Mesodermal cell (in vitro differentiated cells): ENCODE measurements around the gene SLC41A3.
"Not testable (repeated sequence)": the region's sequence is repeated elsewhere in the genome, so short reads cannot be mapped to it uniquely, and the experiment has no call there.

ENCODE experiments used
- H3K27ac ChIP-seq: 2 replicates; pipeline ENCODE4 v1.7.0; 2013; ENCODE audit warnings: mild to moderate bottlenecking, low read depth, low read length, moderate library complexity; ENCODE audit not compliant: severe bottlenecking
- H3K36me3 ChIP-seq: 2 replicates; pipeline ENCODE4 v1.7.1; 2013; ENCODE audit warnings: mild to moderate bottlenecking, low read length, moderate library complexity; ENCODE audit not compliant: control insufficient read depth, insufficient read depth
- H3K4me1 ChIP-seq: one replicate; pipeline ENCODE4 v1.7.1; 2013; ENCODE audit warnings: mild to moderate bottlenecking, low read length; ENCODE audit not compliant: insufficient read depth, control insufficient read depth, poor library complexity, severe bottlenecking
- H3K4me3 ChIP-seq: 2 replicates; pipeline ENCODE4 v1.7.0; 2013; ENCODE audit warnings: low read length, control low read depth, mild to moderate bottlenecking; ENCODE audit not compliant: insufficient read depth, poor library complexity, severe bottlenecking; ENCODE audit errors: extremely low read depth
- H3K9me3 ChIP-seq: 2 replicates; pipeline ENCODE4 v1.7.1; 2013; ENCODE audit warnings: mild to moderate bottlenecking, low read length, moderate library complexity; ENCODE audit not compliant: control insufficient read depth
- WGBS, 2 experiments: methylation state at CpG; one replicate each; pipeline ENCODE4 v1.1.5; 2013; ENCODE audit warnings: missing lambda C conversion rate in 2 of 2; ENCODE audit not compliant: insufficient coverage in 2 of 2; 5-methylcytosine and 5-hydroxymethylcytosine counted together

SLC41A3 gene

GRCh38 chr3:126080970-126081369 is 3.0 kb downstream of the SLC41A3 start:
- Histone ChIP-seq H3K4me1 (no peaks in the 10 kb centered on the region), H3K27ac (no peak overlapping the region), H3K36me3 (no peaks in the 10 kb centered on the region), H3K9me3 (peaks cover 8% of the 10 kb centered on the region), H3K4me3 (no peak overlapping the region)
- 100% methylated on average over 1 of the region's 5 CpGs; no CpG with 5 or more reads in 1 of the 2 experiments for WGBS, 2 experiments

GRCh38 chr3:126078866-126079265 is 5.1 kb downstream of the SLC41A3 start:
- Histone ChIP-seq H3K9me3 (no peaks in the 10 kb centered on the region), H3K4me1 (no peaks in the 10 kb centered on the region), H3K27ac (no peak overlapping the region), H3K4me3 (no peak overlapping the region), H3K36me3 (no peaks in the 10 kb centered on the region)
- 96 to 100% methylated on average over 1 to 3 of the region's 4 CpGs for WGBS, 2 experiments

GRCh38 chr3:126077754-126078153 is 6.2 kb downstream of the SLC41A3 start:
- no peak overlapping the region for H3K27ac ChIP-seq
- H3K4me1 ChIP-seq: no peaks in the 10 kb centered on the region
- 96 to 97% methylated on average over 9 to 11 of the region's 11 CpGs for WGBS, 2 experiments
- no peaks in the 10 kb centered on the region for H3K36me3 ChIP-seq
- no peak overlapping the region for H3K4me3 ChIP-seq
- no peaks in the 10 kb centered on the region for H3K9me3 ChIP-seq

GRCh38 chr3:126076140-126076539 is 7.8 kb downstream of the SLC41A3 start:
- Histone ChIP-seq H3K36me3 (no peaks in the 10 kb centered on the region), H3K4me3 (no peak overlapping the region), H3K27ac (no peak overlapping the region), H3K9me3 (no peaks in the 10 kb centered on the region), H3K4me1 (no peaks in the 10 kb centered on the region)

GRCh38 chr3:126070146-126070545 is 13.8 kb downstream of the SLC41A3 start:
- Histone ChIP-seq H3K4me3 (no peak overlapping the region), H3K4me1 (no peaks in the 10 kb centered on the region), H3K9me3 (no peaks in the 10 kb centered on the region), H3K27ac (no peak overlapping the region), H3K36me3 (peaks cover 7% of the 10 kb centered on the region)
- WGBS, 2 experiments: 82 to 91% methylated on average over 9 to 10 of the region's 10 CpGs

GRCh38 chr3:126067959-126068358 is 16.0 kb downstream of the SLC41A3 start:
- no peak overlapping the region for H3K4me3 ChIP-seq
- no peak overlapping the region for H3K27ac ChIP-seq
- no peaks in the 10 kb centered on the region for H3K9me3 ChIP-seq
- H3K36me3 ChIP-seq: peaks cover 7% of the 10 kb centered on the region
- WGBS, 2 experiments: 94 to 98% methylated on average over 4 to 5 of the region's 8 CpGs
- H3K4me1 ChIP-seq: no peaks in the 10 kb centered on the region

GRCh38 chr3:126066676-126067075 is 17.2 kb downstream of the SLC41A3 start:
- H3K27ac ChIP-seq, H3K4me1 ChIP-seq, H3K4me3 ChIP-seq, H3K9me3 ChIP-seq, H3K36me3 ChIP-seq: not testable (repeated sequence)
- 93 to 95% methylated on average over 4 to 6 of the region's 6 CpGs for WGBS, 2 experiments

- Histone ChIP-seq H3K27ac (no peak overlapping the region), H3K4me1 (no peaks in the 10 kb centered on the region), H3K9me3 (no peaks in the 10 kb centered on the region), H3K4me3 (no peak overlapping the region), H3K36me3 (peaks cover 7% of the 10 kb centered on the region)
- WGBS, 2 experiments: 82 to 85% methylated on average over 3 of the region's 3 CpGs
Measured at GRCh38 chr3:126065876-126066275, 18.0 kb downstream of the SLC41A3 start.

GRCh38 chr3:126064627-126065258 is 19.2 kb downstream of the SLC41A3 start:
- no peaks in the 10 kb centered on the region for H3K9me3 ChIP-seq
- H3K27ac ChIP-seq: no peak overlapping the region
- H3K4me3 ChIP-seq: no peak overlapping the region
- peaks cover 7% of the 10 kb centered on the region for H3K36me3 ChIP-seq
- 87 to 92% methylated on average over 9 of the region's 10 CpGs for WGBS, 2 experiments
- no peaks in the 10 kb centered on the region for H3K4me1 ChIP-seq

- Histone ChIP-seq H3K27ac (no peak overlapping the region), H3K36me3 (peaks cover 7% of the 10 kb centered on the region), H3K4me1 (no peaks in the 10 kb centered on the region), H3K9me3 (no peaks in the 10 kb centered on the region), H3K4me3 (no peak overlapping the region)
- WGBS, 2 experiments: 97 to 100% methylated on average over 2 to 6 of the region's 8 CpGs
Measured at GRCh38 chr3:126063358-126063965, 20.5 kb downstream of the SLC41A3 start.

- no peaks in the 10 kb centered on the region for H3K9me3 ChIP-seq
- no peaks in the 10 kb centered on the region for H3K36me3 ChIP-seq
- WGBS, 2 experiments: 78 to 88% methylated on average over 6 of the region's 8 CpGs
- no peak overlapping the region for H3K4me3 ChIP-seq
- no peak overlapping the region for H3K27ac ChIP-seq
- peaks cover 6% of the 10 kb centered on the region for H3K4me1 ChIP-seq
Measured at GRCh38 chr3:126061301-126062032, 22.5 kb downstream of the SLC41A3 start.
